ENCODE measurements around the gene ST14.

The ST14 gene

DNA sequence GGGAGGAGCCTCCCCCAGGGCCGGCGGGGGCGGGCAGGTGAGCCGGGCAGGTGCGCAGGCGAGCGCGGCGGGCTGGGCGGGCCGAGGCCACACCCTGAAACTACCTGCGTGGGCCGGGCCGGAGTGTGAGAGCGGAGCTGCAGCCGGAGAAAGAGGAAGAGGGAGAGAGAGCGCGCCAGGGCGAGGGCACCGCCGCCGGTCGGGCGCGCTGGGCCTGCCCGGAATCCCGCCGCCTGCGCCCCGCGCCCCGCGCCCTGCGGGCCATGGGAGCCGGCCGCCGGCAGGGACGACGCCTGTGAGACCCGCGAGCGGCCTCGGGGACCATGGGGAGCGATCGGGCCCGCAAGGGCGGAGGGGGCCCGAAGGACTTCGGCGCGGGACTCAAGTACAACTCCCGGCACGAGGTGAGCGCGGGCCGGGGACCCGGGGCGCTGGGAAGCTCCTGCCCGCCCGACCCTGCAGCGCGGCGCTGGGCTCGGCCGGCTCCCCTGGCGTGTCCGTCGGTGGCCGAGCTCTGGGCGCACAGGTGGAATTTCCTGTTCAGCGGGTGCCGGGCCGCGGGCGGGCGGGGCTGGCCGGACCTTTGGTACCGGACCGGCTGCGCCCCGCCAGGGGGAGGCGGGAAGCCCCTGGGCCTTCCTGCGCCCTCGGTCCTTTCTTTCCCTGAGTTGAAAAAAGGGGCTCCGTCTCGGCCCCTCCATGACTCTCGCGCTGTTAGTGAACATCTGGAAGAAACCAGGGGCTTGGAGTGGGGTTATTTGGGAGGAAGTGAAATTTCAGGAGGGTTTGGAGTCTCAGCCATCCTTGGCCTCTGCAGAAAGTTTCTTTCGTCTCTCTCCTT, at the start of gene ST14:
ST14 (plus strand) TSS at position 126 of the 841 bp plus-strand sequence; CDS start at position 324, 198 bp downstream.
- no peak for DNase-seq (ENCODE audit: low read depth)

DNA sequence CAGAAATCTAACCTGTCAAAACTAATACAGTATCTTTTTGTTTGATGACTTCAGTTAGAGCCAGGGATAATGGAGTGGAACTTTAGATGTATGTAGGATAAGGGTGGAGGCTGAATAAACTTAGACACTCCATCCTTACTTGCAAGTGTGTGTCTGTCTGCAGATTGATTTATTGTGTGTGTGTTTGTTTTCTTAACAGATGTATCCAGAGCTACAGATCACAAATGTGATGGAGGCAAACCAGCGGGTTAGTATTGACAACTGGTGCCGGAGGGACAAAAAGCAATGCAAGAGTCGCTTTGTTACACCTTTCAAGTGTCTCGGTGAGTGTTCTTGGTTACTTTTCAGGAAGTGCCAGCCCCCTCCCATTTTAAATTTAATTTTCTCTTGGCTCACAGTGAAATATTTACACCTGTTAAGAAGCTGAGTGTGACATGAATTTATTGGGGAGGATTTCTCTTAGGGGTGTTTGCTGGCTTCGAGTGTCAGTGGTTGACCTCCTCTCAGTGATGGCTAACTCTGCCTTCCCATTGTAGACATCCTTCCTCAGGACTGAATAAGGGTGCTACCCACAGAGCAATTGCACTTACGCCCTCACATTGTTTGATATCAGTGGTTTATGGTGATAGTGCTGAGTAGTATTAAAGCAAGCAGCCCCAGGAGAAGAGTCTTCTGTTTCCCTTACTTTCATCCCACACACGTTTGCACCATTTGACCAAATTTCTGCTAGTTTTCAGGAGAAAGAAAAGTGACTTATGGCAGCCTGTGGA, 49.1 kb upstream of the ST14 start:
- no peak for DNase-seq (ENCODE audit: low read depth)

DNA sequence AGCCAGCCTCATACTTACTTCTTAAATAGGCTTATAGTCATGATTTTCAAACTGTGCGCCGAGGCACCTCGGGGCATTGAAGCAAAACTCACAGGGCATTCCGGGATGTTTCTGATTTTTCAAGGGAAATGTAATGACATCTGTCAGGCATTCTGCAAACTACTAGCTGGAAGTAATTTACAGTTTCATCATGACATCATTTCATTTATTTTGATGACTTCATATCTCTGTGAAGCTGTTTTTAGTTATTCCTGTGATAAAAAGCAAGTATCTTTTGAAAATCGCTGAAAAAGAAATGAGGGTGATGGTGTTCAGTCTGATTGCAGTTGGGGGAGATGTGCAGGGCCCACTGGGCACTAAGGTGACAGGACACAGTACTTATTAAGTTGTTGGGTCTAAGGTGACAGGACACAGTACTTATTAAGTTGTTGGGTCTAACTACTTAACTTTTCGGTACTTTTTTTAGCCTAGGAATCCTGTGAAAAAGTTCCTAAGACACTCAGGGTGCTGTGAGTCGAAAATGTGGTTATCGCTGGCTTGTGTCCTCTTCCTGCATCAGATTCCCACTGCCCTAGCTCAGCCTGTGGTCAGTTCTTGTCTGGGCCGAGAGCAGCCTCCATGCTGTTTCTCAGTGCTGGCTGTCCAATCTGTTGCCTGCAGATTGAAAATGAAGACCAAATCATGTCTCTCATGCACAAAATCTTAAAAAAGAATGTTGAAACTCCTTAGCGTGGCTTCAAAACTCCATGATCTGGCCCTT, 47.3 kb upstream of the ST14 start:
- no peak for DNase-seq (ENCODE audit: low read depth)

DNA sequence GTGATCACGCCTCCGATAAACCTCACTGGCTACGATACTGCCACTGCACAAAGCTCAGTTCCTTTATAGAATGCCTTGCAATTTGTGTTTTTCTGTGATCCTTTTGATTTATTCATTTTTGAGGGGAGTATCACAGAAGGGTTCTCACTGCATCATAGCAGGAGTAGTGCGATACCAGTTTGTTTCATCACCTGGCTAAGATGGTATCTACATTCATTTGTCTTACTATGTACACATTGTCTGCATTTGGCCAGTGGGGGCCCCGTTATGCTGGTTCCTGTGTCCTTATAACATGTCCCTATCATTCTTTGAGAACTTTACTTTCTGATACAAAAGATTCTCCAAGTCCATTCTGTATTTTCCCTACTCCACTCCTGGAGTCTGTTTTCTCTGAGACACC, 45.3 kb upstream of the ST14 start:
- DNase-seq (ENCODE audit: low read depth) = no peak

DNA sequence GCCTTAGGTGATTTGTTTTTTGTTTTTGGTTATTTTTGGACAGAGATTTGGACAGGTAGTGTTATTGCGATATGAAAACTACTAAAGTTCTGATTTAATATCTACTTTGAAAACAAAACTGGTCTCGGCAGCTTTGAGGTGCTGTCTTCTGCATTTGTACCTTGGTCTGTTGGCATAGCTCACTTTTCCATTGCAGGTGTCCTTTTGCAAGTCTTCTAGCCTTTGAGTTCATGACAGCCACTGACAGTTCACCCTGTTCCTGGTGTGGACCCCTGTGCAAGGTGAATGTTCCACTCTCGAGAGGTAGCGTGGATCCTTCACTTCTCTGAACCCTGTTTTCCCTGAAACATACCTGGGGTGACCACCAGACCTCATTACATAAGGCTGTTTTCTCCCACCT, 44.9 kb upstream of the ST14 start:
- no peak for DNase-seq (ENCODE audit: low read depth)

DNA sequence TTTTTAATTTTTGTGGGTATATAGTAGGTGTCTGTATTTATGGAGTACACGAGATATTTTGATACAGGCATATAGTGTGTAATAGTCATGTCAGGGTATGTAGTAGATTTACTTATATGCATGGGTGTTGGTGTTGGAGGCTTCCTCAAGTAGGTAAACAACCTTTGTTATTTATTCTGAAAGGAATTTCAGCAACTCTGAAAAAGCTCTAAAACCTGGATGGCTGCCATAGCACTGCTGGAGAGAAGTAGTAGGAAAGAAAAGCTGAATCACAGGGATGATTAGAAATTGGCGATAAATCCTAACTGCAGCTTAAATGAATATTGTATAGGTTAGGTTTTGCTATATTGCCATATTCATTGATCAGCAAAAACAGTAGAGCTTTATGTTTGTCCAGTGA, 44.4 kb upstream of the ST14 start:
- DNase-seq (ENCODE audit: low read depth) = no peak

DNA sequence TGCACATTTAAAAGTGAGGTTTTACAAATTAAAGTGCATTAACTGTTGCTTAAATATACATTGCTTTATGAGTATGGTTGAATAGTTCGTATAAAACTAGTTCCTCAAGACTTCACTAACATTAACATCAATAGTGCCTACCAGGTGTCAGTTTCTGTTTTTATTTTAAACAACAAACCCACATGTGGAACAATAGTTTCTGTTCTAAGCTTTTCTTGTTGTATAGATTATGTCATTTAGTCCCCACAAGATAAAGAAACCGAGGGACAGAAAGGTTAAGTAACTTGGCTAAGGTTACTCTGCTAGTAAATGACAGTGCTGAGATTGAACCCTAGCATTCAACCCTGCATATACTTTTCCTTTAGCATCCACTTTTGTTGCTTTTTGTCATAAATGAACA, 41.4 kb upstream of the ST14 start:
- no peak for DNase-seq (ENCODE audit: low read depth)

DNA sequence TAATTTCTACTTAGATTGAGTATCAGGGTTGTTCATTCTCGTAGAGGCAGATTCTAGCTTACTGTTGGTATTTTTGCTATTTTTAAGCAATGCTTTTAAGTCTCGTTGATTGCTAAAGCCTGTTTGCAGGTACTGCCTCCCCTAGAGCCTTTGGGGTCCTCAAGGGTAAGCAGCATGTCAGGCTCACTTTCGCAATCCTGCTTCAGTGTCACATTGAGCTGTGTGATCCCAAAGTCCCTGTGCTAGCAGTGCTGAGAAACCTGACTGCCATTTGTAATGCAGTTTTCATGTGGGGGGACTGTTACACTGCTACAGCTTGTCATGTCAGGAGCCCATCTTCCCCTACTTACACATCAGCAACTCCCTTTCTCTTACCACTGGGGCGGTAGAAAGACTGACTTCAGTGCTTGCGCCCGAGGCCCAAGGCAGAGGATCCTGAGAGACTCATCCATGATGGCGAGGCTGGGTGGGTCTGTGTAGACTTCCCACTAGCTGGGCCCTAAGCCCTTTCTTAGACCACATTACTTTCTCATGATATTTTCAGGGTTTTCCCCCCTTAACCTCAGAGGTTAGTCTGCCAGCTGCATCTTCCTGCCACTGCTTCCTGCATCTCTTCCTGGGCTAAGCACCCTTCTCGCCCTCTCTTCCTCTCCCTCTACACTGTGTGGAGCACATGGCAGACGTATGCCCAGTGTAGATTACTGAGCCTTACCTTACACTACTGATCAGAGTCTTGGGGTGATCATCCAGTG, 40.8 kb upstream of the ST14 start:
- no peak for DNase-seq (ENCODE audit: low read depth)

DNA sequence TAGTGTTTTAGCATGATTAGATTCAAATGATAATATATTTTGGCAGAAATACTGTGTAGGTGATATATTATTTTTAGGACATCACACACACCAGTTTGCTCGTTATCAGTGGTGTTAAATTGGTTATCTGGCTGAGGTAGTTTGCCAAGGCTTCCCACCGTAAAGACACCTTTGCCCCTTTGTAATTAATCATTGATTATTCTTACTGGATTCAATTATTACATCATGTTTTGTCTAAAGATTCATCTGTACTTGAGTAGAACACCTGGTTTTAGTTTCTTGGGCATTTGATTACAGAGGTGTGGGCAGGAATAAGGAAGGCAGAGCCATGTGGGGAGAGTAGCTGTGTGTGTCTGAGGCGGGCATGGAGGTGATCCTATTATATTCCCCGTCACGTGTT, 39.5 kb upstream of the ST14 start:
- no peak for DNase-seq (ENCODE audit: low read depth)

DNA sequence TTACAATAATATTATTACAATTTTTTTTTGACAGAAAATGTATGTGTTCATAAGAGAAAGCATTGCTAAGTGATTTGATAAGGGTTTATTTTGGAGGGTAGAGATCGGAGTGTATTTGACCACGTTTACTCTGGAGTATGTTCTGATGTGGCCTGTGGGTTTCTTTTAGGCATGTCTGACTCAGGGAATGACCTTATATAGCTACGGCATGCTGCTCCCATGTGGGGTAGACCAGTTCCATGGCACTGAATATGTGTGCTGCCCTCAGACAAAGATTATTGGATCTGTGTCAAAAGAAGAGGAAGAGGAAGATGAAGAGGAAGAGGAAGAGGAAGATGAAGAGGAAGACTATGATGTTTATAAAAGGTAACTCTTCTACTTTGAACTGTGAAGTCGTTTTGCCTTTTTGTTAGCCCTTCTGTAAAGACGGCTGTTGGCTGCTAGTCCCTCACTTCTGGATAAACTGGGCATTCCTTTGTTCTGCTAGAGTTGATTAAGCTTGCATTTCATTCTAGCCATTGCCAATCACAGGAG, 38.1 kb upstream of the ST14 start:
- DNase-seq (ENCODE audit: low read depth) = no peak

DNA sequence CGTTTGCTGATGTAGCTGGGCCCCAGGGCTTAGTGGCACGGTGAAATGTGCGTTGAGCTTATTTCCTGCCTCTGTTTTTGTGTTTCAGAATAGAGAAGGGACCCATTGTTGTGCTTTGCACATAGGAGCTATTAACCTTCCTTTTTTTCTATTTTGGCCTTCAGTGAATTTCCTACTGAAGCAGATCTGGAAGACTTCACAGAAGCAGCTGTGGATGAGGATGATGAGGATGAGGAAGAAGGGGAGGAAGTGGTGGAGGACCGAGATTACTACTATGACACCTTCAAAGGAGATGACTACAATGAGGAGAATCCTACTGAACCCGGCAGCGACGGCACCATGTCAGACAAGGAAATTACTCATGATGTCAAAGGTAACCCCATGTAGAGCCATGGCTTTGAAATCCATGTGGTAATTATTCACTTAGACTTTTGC, 37.4 kb upstream of the ST14 start:
- no peak for DNase-seq (ENCODE audit: low read depth)

DNA sequence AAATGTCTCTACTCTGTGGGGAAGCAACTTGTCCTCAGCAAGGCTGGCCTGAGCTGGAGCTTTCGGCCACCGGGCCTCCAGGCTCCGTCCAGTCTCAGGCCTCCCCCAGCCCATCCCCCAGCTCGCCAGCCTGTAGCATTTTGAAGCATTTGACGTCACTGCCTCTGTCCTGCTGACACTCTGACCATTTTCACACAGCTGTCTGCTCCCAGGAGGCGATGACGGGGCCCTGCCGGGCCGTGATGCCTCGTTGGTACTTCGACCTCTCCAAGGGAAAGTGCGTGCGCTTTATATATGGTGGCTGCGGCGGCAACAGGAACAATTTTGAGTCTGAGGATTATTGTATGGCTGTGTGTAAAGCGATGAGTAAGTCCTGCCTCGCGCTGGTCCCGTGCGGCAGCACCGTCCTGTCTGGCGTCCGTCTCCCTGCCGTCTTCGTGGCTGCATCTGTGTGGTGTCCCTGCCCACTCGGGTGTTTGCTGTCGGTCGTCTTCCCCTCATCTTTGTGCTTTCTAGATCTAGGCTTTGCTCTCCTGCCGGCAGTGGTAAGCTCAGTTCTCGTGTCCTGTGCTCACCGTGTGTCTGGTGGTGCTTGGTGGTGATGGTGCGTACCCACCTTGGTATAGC, 36.1 kb upstream of the ST14 start:
- DNase-seq (ENCODE audit: low read depth) = no peak

DNA sequence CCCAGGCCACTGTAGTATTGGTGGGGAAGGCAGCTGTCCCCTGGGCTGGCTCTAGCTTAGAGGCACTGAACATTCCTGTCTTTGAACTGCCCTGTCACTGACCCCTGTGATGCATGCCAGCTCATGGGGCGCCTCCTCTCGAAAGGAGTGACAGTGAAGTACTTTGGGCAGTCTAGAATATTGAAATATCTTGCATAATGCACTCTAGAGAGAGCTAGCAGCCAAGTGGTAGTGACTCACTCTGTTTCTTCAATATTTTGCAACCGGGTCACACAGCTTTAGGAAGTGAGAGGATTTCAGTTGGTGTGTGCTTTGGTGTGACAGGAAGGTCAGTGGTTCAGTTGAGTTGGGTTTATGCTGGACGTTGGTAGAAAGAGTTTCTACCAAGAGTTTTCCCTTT, 35.5 kb upstream of the ST14 start:
- no peak for DNase-seq (ENCODE audit: low read depth)

DNA sequence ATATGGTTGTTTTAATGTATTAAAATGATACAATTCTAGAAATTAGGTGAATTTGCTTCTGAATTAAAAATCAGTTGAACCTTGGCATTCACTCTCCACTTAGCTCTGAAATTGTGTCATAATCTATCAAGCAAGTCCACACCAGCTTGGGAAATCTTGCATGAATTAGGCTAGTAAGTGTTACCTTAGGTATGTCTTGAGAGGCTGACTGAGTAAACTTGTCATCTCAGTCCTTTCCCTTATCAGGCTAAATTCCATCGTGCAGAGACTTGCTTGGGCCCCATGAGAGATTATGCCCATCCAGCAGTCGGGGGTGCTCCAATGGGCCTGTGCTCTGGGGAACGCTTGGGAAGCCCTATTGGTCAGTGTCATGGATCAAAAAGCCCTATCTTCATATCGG, 33.9 kb upstream of the ST14 start:
- DNase-seq (ENCODE audit: low read depth) = no peak

DNA sequence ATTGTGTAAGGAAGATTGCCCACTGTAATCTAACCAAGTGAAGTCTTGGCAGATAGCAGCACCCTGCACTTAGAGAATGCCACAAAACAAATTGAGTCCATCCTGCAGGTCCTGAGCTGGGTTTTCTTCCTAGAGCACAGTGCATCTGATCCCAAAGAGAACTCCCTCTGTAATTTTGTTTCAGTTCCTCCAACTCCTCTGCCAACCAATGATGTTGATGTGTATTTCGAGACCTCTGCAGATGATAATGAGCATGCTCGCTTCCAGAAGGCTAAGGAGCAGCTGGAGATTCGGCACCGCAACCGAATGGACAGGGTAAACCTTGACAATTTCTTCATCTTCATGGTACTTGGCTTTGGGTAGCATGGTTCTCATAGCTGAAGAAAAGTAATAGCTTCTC, 33.1 kb upstream of the ST14 start:
- no peak for DNase-seq (ENCODE audit: low read depth)

DNA sequence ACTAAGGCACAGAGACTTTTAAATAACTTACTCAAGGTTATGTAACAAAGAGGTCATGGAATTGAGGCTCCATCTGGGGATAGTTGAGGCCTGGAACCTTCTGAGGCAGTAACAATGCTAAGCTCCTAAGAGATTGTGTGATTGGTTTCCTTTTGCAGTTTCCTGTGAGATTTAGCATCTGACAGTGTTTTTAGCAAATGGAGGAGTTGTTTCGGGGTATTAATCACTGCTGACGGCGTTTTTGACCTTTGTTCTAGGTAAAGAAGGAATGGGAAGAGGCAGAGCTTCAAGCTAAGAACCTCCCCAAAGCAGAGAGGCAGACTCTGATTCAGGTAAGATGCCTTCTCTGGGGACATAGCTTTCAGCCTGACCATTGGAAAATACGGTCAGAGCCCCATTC, 32.1 kb upstream of the ST14 start:
- no peak for DNase-seq (ENCODE audit: low read depth)

DNA sequence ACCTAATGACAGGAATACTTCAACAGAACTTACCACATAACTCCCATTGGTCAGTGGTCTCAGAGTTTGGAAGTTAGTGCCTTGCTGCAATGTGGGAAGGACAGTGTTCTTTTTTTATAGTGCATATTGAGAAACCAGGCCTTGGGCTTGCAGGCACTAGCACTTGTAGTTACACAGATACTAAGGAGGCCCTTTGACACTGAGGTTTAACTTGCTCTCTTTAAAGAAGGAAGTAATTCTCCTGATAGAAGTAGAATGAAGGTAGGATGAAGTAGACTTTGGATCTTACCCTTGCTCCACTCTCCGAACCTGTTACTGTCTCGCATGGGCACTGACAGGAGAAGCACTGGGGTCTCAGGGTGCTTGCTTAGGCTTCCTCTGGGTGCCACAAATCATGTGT, 31.0 kb upstream of the ST14 start:
- no peak for DNase-seq (ENCODE audit: low read depth)

DNA sequence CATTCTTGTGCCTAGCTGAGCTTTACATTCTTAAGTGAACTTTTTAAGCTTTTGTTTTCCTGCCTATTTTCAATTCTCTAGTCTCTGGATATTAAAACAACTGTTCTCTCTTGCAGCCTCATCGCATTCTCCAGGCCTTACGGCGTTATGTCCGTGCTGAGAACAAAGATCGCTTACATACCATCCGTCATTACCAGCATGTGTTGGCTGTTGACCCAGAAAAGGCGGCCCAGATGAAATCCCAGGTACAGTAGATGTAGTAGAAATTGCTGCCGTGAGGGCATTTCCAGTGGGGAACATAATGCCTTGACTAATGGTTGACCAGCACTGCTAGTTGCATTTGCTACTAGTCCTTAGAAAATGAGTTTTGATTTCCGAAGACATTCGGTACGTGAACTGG, 29.7 kb upstream of the ST14 start:
- no peak for DNase-seq (ENCODE audit: low read depth)

DNA sequence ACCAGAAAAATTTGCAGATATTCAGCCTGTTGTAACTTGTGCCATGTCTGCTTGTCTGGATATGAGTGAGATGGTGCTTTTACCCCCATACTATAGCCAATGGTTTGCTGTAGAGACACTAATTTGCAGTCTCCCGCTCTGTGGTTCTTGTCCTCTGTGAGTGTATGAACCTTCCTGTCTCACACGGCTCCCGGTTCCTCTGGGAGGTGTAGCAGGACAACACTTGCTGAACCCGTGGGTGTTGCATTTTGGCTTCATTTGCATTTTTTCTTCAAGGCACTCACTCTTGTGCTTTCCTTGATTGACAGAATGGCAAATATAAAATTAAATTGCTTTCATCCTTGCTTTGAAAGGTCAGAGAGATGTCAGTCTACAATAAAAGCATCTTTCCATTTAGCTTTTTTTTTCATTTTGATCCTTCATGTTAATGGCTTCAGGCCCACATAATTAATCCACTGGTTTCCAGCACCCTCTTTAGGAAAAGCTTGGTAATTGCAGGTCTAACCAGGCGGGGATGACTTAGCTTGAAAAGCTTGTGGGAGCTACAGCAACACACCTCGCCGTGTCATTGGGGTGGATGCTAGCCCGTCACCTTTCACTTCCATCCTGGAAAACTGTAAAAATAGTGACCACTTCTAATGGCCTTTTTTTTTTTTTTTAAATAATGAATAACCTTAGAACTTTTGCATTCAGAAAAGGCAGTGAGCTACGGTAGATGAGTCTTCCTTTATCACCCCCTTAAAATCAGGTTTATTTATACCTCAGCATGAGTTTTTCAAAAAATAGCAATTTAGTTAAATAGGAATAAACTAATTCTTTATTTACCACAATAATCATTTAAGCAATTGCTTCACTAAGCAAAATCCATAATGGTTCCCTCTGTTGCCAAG, 27.4 kb upstream of the ST14 start:
- DNase-seq (ENCODE audit: low read depth) = no peak

DNA sequence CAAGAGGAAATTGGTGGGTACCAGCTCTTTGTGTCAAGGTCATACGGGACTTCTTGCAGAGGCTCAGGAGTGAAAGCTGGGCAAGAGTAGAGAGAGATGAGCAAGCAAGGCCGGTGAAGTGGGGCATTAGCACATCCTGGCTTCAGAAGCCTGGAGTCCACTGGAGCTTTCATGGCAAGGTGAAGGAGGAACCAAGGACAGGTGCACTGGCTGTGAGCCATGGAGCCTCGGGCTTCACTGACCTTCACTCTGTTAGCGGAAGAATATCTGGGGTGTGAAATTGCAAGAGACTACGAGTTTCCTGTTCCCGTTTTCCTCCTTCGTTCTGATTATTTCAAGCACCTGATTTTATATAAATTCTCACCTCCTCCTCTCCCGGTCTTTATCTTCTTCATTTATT, 25.9 kb upstream of the ST14 start:
- no peak for DNase-seq (ENCODE audit: low read depth)
